ENCODE data around the gene GPR45. TPM values are rescaled to one million over a fixed set of nuclear protein-coding genes. Genes with fewer than 3 reads are reported as not detected.
"Not testable (repeated sequence)": the region's sequence is repeated elsewhere in the genome, so short reads cannot be mapped to it uniquely, and the experiment has no call there.

GPR45 gene
- total RNA-seq, 2 experiments from 2014 or later, result not detected

GRCh38 chr2:105239924-105240323 lies 1.6 kb upstream of the GPR45 start:
- H3K27me3 Mint-ChIP-seq, result no peaks in the 10 kb centered on the region
- peaks cover 6% of the 10 kb centered on the region for H3K4me1 Mint-ChIP-seq
- H3K4me3 Mint-ChIP-seq, result no peak overlapping the region
- no peaks in the 10 kb centered on the region for H3K9me3 Mint-ChIP-seq (ENCODE audit: low read depth)
- ChIA-PET POLR2A (no interaction called here), CTCF (interaction anchor here (0.6 to 11.3 kb wide), 4 partner anchors 9 to 701 kb away, joined by 3 to 206 read pairs (median 6); no protein-coding TSS in a partner anchor)
- no peak overlapping the region for H3K27ac Mint-ChIP-seq
- intact Hi-C loops (cut with DNase I, micrococcal nuclease), result loop anchor here in 1 of 2 experiments (5.0 kb wide), 1 partner anchor 393 kb away; no protein-coding TSS in a partner anchor
- ATAC-seq (no peak), DNase-seq (no peak)
- no peaks in the 10 kb centered on the region for H3K36me3 Mint-ChIP-seq (ENCODE audit: low read depth)

- Mint-ChIP-seq H3K27me3 (no peaks in the 10 kb centered on the region), H3K27ac (no peak overlapping the region), H3K4me3 (no peak overlapping the region), H3K9me3 (ENCODE audit: low read depth) (no peaks in the 10 kb centered on the region), H3K36me3 (ENCODE audit: low read depth) (no peaks in the 10 kb centered on the region), H3K4me1 (no peaks in the 10 kb centered on the region)
- intact Hi-C loops (cut with DNase I, micrococcal nuclease), result no loop called here
- ATAC-seq (no peak), DNase-seq (no peak)
- ChIA-PET CTCF (interaction anchor here (0.7 kb wide), 1 partner anchor 9 kb away, joined by 4 read pairs; no protein-coding TSS in a partner anchor), POLR2A (no interaction called here)
Measured at GRCh38 chr2:105242286-105242993, 897 bp downstream of the GPR45 start.

- no peak overlapping the region for H3K27ac Mint-ChIP-seq
- no peaks in the 10 kb centered on the region for H3K36me3 Mint-ChIP-seq (ENCODE audit: low read depth)
- ChIA-PET POLR2A (no interaction called here), CTCF (interaction anchor here (0.7 to 2.1 kb wide), 2 partner anchors 126 to 129 kb away, joined by 3 to 5 read pairs; no protein-coding TSS in a partner anchor)
- DNase-seq (no peak), ATAC-seq (no peak)
- H3K27me3 Mint-ChIP-seq, result no peaks in the 10 kb centered on the region
- intact Hi-C loops (cut with DNase I, micrococcal nuclease), result no loop called here
- no peaks in the 10 kb centered on the region for H3K9me3 Mint-ChIP-seq (ENCODE audit: low read depth)
- H3K4me1 Mint-ChIP-seq, result no peaks in the 10 kb centered on the region
- H3K4me3 Mint-ChIP-seq, result no peak overlapping the region
Measured at GRCh38 chr2:105243961-105244360, 2.4 kb downstream of the GPR45 start.

GRCh38 chr2:105244451-105244850 lies 2.9 kb downstream of the GPR45 start:
- Mint-ChIP-seq H3K4me1 (no peaks in the 10 kb centered on the region), H3K27me3 (no peaks in the 10 kb centered on the region), H3K4me3 (no peak overlapping the region), H3K27ac (no peak overlapping the region), H3K36me3 (ENCODE audit: low read depth) (no peaks in the 10 kb centered on the region), H3K9me3 (ENCODE audit: low read depth) (no peaks in the 10 kb centered on the region)
- ATAC-seq (no peak), DNase-seq (no peak)
- intact Hi-C loops (cut with DNase I, micrococcal nuclease), result no loop called here
- CTCF ChIA-PET, result interaction anchor here (2.1 kb wide), 1 partner anchor 129 kb away, joined by 5 read pairs; no protein-coding TSS in a partner anchor
- POLR2A ChIA-PET, result no interaction called here

- no peak for DNase-seq
- POLR2A ChIA-PET, result no interaction called here
- intact Hi-C loops (cut with DNase I, micrococcal nuclease), result no loop called here
- H3K27me3 Mint-ChIP-seq, result no peaks in the 10 kb centered on the region
- H3K4me1 Mint-ChIP-seq, result no peaks in the 10 kb centered on the region
- no peak overlapping the region for H3K27ac Mint-ChIP-seq
- no peaks in the 10 kb centered on the region for H3K9me3 Mint-ChIP-seq (ENCODE audit: low read depth)
- no peaks in the 10 kb centered on the region for H3K36me3 Mint-ChIP-seq (ENCODE audit: low read depth)
- CTCF ChIA-PET, result interaction anchor here (0.6 to 0.7 kb wide), 2 partner anchors 22 to 778 kb away, joined by 3 read pairs; no protein-coding TSS in a partner anchor
- no peak for ATAC-seq
- H3K4me3 Mint-ChIP-seq, result no peak overlapping the region
Measured at GRCh38 chr2:105248316-105249070, 7.0 kb downstream of the GPR45 start.

- intact Hi-C loops (cut with DNase I, micrococcal nuclease), result no loop called here
- Mint-ChIP-seq H3K9me3 (ENCODE audit: low read depth) (no peaks in the 10 kb centered on the region), H3K27me3 (no peaks in the 10 kb centered on the region), H3K4me1 (no peaks in the 10 kb centered on the region), H3K4me3 (no peak overlapping the region), H3K27ac (no peak overlapping the region), H3K36me3 (ENCODE audit: low read depth) (no peaks in the 10 kb centered on the region)
- no peak for ATAC-seq
- DNase-seq, result no peak
- ChIA-PET CTCF (interaction anchor here (0.6 to 0.7 kb wide), 2 partner anchors 23 to 778 kb away, joined by 3 read pairs; no protein-coding TSS in a partner anchor), POLR2A (no interaction called here)
Measured at GRCh38 chr2:105249181-105249580, 7.6 kb downstream of the GPR45 start.

GRCh38 chr2:105249891-105250290 lies 8.3 kb downstream of the GPR45 start:
- H3K27me3 Mint-ChIP-seq, result no peaks in the 10 kb centered on the region
- H3K4me3 Mint-ChIP-seq, result no peak overlapping the region
- ATAC-seq, result no peak
- DNase-seq, result no peak
- no peaks in the 10 kb centered on the region for H3K36me3 Mint-ChIP-seq (ENCODE audit: low read depth)
- no peaks in the 10 kb centered on the region for H3K9me3 Mint-ChIP-seq (ENCODE audit: low read depth)
- ChIA-PET POLR2A (no interaction called here), CTCF (no interaction called here)
- no peaks in the 10 kb centered on the region for H3K4me1 Mint-ChIP-seq
- intact Hi-C loops (cut with DNase I, micrococcal nuclease), result no loop called here
- H3K27ac Mint-ChIP-seq, result no peak overlapping the region

- CTCF ChIA-PET; H3K4me3 Mint-ChIP-seq; POLR2A ChIA-PET; DNase-seq; H3K9me3 Mint-ChIP-seq (ENCODE audit: low read depth); H3K36me3 Mint-ChIP-seq (ENCODE audit: low read depth); H3K27ac Mint-ChIP-seq; ATAC-seq; H3K4me1 Mint-ChIP-seq; H3K27me3 Mint-ChIP-seq; intact Hi-C loops (cut with DNase I, micrococcal nuclease): not testable (repeated sequence)
Measured at GRCh38 chr2:105251016-105251648, 9.6 kb downstream of the GPR45 start.

- intact Hi-C loops (cut with DNase I, micrococcal nuclease), result no loop called here
- POLR2A ChIA-PET, result no interaction called here
- Mint-ChIP-seq H3K4me3 (no peak overlapping the region), H3K9me3 (ENCODE audit: low read depth) (no peaks in the 10 kb centered on the region), H3K27ac (no peak overlapping the region), H3K36me3 (ENCODE audit: low read depth) (no peaks in the 10 kb centered on the region), H3K4me1 (no peaks in the 10 kb centered on the region), H3K27me3 (peaks cover under 1% of the 10 kb centered on the region)
- CTCF ChIA-PET, result no interaction called here
- no peak for DNase-seq
- no peak for ATAC-seq
Measured at GRCh38 chr2:105252271-105252670, 10.7 kb downstream of the GPR45 start.

- ChIA-PET POLR2A (no interaction called here), CTCF (interaction anchor here (1.9 kb wide), 1 partner anchor 16 kb away, joined by 9 read pairs; no protein-coding TSS in a partner anchor)
- H3K9me3 Mint-ChIP-seq (ENCODE audit: low read depth), result no peaks in the 10 kb centered on the region
- H3K4me1 Mint-ChIP-seq, result no peaks in the 10 kb centered on the region
- no peak overlapping the region for H3K4me3 Mint-ChIP-seq
- H3K27me3 Mint-ChIP-seq, result peaks cover 2% of the 10 kb centered on the region
- intact Hi-C loops (cut with DNase I, micrococcal nuclease), result no loop called here
- H3K36me3 Mint-ChIP-seq (ENCODE audit: low read depth), result no peaks in the 10 kb centered on the region
- ATAC-seq, result no peak
- H3K27ac Mint-ChIP-seq, result no peak overlapping the region
- DNase-seq, result no peak
Measured at GRCh38 chr2:105254531-105255210, 13.1 kb downstream of the GPR45 start.

- POLR2A ChIA-PET, result interaction anchor here (0.6 kb wide), 1 partner anchor 247 kb away, joined by 3 read pairs; no protein-coding TSS in a partner anchor
- DNase-seq, result no peak
- Mint-ChIP-seq H3K4me3 (no peak overlapping the region), H3K9me3 (ENCODE audit: low read depth) (no peaks in the 10 kb centered on the region), H3K4me1 (no peaks in the 10 kb centered on the region), H3K27me3 (peaks cover 2% of the 10 kb centered on the region), H3K36me3 (ENCODE audit: low read depth) (no peaks in the 10 kb centered on the region), H3K27ac (no peak overlapping the region)
- ATAC-seq, result no peak
- intact Hi-C loops (cut with DNase I, micrococcal nuclease), result no loop called here
- CTCF ChIA-PET, result no interaction called here
Measured at GRCh38 chr2:105255979-105256378, 14.4 kb downstream of the GPR45 start.
